Measurements from ENCODE around the gene TMEM167A.

DNA sequence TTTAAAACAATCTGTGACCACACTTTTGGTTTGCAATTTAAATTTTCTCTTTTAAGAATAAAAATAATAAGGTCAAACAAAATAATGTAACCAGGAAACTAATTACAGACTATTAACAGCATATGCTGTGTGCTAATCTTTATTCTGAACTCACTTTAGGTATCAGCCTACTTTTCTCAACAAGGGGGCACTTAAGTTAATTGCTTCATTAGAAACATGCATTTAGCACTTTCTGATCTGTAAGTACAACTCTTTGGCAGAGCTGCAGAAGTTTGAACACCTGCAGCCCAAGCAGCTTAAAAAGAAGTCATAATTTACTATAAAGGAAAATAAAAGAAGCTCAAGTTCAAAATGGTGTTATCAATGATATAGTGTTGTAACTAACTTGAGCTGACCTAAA lies 21.8 kb upstream of the TMEM167A start:
- no peak for TF ChIP-seq POLR2A (IDR thresholded peaks at IDR 0.05; ENCODE audit: borderline replicate concordance, extremely low read depth, insufficient read depth, insufficient read length)
- no peak for TF ChIP-seq CTCF (IDR thresholded peaks at IDR 0.05 in 2 of 3, conservative IDR thresholded peaks at IDR 0.05 in 1 of 3; ENCODE audit: borderline replicate concordance in 1 of 3, insufficient read depth in 1 of 3, low read depth in 2 of 3, low read length in 2 of 3)
- no peak for TF ChIP-seq ZFX (IDR thresholded peaks at IDR 0.05)
- no peak for TF ChIP-seq ZBTB33 (IDR thresholded peaks at IDR 0.05; ENCODE audit: extremely low read depth, insufficient replicate concordance, low read length)
- TF ChIP-seq, protein P1, sequence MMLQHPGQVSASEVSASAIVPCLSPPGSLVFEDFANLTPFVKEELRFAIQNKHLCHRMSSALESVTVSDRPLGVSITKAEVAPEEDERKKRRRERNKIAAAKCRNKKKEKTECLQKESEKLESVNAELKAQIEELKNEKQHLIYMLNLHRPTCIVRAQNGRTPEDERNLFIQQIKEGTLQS (IDR thresholded peaks at IDR 0.05) = no peak
- TF ChIP-seq EZH2 (IDR thresholded peaks at IDR 0.05) = no peak
